Common myeloid progenitor, CD34-positive (primary cell): ENCODE measurements around the gene NDST4. TPM values are rescaled to one million over a fixed set of nuclear protein-coding genes. Genes with fewer than 3 reads are reported as not detected.
A peak's percentile ranks its signal among the peaks of the same experiment; 100 is the strongest.

ENCODE experiments used
- CTCF ChIA-PET: fragments of 350-600 bp; sonication (Branson Sonifier 250); formaldehyde crosslinking; loops from one replicate; lab custom pipeline; 2021; ENCODE audit warnings: antibody characterized with exemption; lab: Charles Lee
- POLR2A ChIA-PET: fragments of 350-600 bp; sonication (Branson Sonifier 250); formaldehyde crosslinking; loops from one replicate; lab custom pipeline; 2021; ENCODE audit warnings: antibody characterized with exemption; lab: Charles Lee
- DNase-seq, 3 donors: peaks; one replicate each; pipeline versions ENCODE4 v3.0.0 to v3.0.0-alpha.2; 2013
- H3K27ac ChIP-seq, 2 experiments: 1 replicate in 1 of 2; 2 replicates in 1 of 2; pipeline ENCODE4 v1.7.0; 2013; ENCODE audit warnings: inconsistent platforms in 2 of 2, low read length in 2 of 2, mild to moderate bottlenecking in 2 of 2, low read depth in 1 of 2, moderate library complexity in 1 of 2; ENCODE audit not compliant: severe bottlenecking in 2 of 2, insufficient read depth in 1 of 2, poor library complexity in 1 of 2
- H3K27me3 ChIP-seq, 5 experiments: replicated peaks in 2 of 5; 1 replicate in 3 of 5; 2 replicates in 2 of 5; pipeline versions ENCODE4 v1.6.1 to v1.7.0; 2013; ENCODE audit warnings: low read length in 4 of 5, mild to moderate bottlenecking in 2 of 5, moderate library complexity in 2 of 5, inconsistent platforms in 1 of 5; ENCODE audit not compliant: insufficient read depth in 5 of 5, control insufficient read depth in 4 of 5
- H3K36me3 ChIP-seq, 4 experiments: 1 replicate in 2 of 4; 2 replicates in 2 of 4; pipeline versions ENCODE4 v1.6.1 to v1.7.0; 2013; ENCODE audit warnings: low read length in 3 of 4, control low read depth in 1 of 4, mild to moderate bottlenecking in 1 of 4; ENCODE audit not compliant: control insufficient read depth in 4 of 4, insufficient read depth in 4 of 4
- H3K4me1 ChIP-seq, 4 experiments: 1 replicate in 3 of 4; 2 replicates in 1 of 4; pipeline versions ENCODE4 v1.6.1 to v1.7.1; 2013; ENCODE audit warnings: low read length in 3 of 4, mild to moderate bottlenecking in 3 of 4, control low read depth in 1 of 4, inconsistent platforms in 1 of 4, moderate library complexity in 1 of 4; ENCODE audit not compliant: control insufficient read depth in 4 of 4, insufficient read depth in 4 of 4; ENCODE audit errors: control extremely low read depth in 1 of 4
- H3K4me3 ChIP-seq, 7 experiments: 1 replicate in 4 of 7; 2 replicates in 3 of 7; pipeline versions ENCODE4 v1.5.1 to v1.7.0; 2013; ENCODE audit warnings: mild to moderate bottlenecking in 7 of 7, low read length in 6 of 7, moderate library complexity in 6 of 7, inconsistent platforms in 2 of 7, low read depth in 2 of 7, control low read depth in 1 of 7; ENCODE audit not compliant: insufficient read depth in 4 of 7, control insufficient read depth in 1 of 7; ENCODE audit errors: extremely low read depth in 1 of 7
- H3K9me3 ChIP-seq, 5 experiments: 1 replicate in 4 of 5; 2 replicates in 1 of 5; pipeline versions ENCODE4 v1.6.1 to v1.7.1; 2013; ENCODE audit warnings: low read length in 4 of 5, mild to moderate bottlenecking in 2 of 5, inconsistent platforms in 1 of 5, low read depth in 1 of 5, moderate library complexity in 1 of 5; ENCODE audit not compliant: control insufficient read depth in 4 of 5, insufficient read depth in 2 of 5; ENCODE audit errors: control extremely low read depth in 1 of 5
- WGBS: methylation state at CpG from one replicate; pipeline ENCODE4 v1.1.5; 2013; ENCODE audit not compliant: insufficient coverage; 5-methylcytosine and 5-hydroxymethylcytosine counted together
- polyA plus RNA-seq: library from polyadenylated mRNA; unstranded; fragments of 120-200 nt; gene quantifications from one replicate; pipeline ENCODE4 v1.2.1, GENCODE V29; 2013

NDST4 gene
- not detected for polyA plus RNA-seq

- 67% methylated on average over 10 of the region's 10 CpGs for WGBS
- Histone ChIP-seq H3K9me3 (no peaks in the 10 kb centered on the region), H3K4me3 (no peak within 1 kb of the TSS), H3K36me3 (no peaks in the 10 kb centered on the region), H3K27me3 (peaks cover 0 to 8% (median 0%) of the 10 kb centered on the region in 5 experiments), H3K4me1 (no peaks in the 10 kb centered on the region), H3K27ac (no peak within 1 kb of the TSS)
- DNase-seq = no peak
- CTCF ChIA-PET = interaction anchor here (1.0 to 1.6 kb wide), 2 partner anchors 424 to 738 kb away, joined by 4 to 6 read pairs; no protein-coding TSS in a partner anchor
- POLR2A ChIA-PET = no interaction called here
Measured at GRCh38 chr4:115113506-115114106, at the start of gene NDST4. TSS of gene NDST4 (minus strand) at chr4:115113620. CDS start at chr4:115077036, 36,584 bp downstream.

- CTCF ChIA-PET = interaction anchor here (1.2 kb wide), 1 partner anchor 46 kb away, joined by 3 read pairs; no protein-coding TSS in a partner anchor
- no peaks in the 10 kb centered on the region for H3K9me3 ChIP-seq
- POLR2A ChIA-PET = no interaction called here
- no peak for DNase-seq
- no peaks in the 10 kb centered on the region for H3K27me3 ChIP-seq
- peaks cover 0 to 12% (median 0%) of the 10 kb centered on the region in 4 experiments for H3K4me1 ChIP-seq
- no peak overlapping the region for H3K27ac ChIP-seq
- WGBS = no CpG with 5 or more reads among the region's 1 CpG
- H3K36me3 ChIP-seq = no peaks in the 10 kb centered on the region
- H3K4me3 ChIP-seq = no peak overlapping the region
Measured at GRCh38 chr4:115159141-115159540, 45.7 kb upstream of the NDST4 start.

DNA sequence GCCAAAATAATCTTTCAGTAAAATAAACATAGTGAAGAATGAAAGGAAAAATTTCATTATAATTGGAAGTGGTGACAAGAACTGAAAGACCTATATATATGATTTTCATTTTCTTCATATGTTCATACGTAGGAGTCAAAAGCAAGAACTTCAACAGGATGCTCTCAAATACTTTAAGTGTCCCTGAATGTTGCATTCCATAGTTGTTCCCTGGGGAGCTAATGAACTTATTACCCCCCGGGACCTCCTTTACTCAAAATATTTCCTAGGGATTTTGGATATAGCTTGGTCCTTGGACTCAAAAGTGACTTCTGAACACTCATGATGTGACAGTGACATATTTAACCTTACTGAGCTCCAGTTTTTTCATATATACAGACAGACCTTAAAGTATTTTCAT lies 44.9 kb upstream of the NDST4 start:
- ChIA-PET POLR2A (no interaction called here), CTCF (interaction anchor here (1.2 kb wide), 1 partner anchor 47 kb away, joined by 3 read pairs; no protein-coding TSS in a partner anchor)
- Histone ChIP-seq H3K27me3 (no peaks in the 10 kb centered on the region), H3K27ac (no peak overlapping the region), H3K9me3 (no peaks in the 10 kb centered on the region), H3K36me3 (no peaks in the 10 kb centered on the region), H3K4me3 (no peak overlapping the region), H3K4me1 (peaks cover 0 to 13% (median 0%) of the 10 kb centered on the region in 4 experiments)
- no peak for DNase-seq
- 100% methylated on average over 1 of the region's 2 CpGs for WGBS

DNA sequence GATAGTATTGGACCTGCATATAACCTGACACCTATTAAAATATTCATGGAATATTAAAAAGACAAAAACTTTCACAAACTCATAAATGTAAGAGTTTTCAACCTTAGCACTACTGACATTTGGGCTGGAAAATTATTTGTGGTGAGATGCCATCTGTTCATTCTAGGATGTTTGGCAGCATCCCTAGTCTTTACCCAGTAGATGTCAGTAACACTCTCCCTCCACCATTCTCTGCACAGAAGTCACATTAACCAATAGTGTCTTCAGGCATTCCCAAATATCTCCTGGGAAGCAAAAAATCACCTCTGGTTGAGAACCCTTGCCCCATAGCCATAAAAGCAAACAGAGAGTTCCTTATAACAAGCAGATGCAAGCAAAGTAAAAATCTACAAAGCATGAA lies 41.4 kb upstream of the NDST4 start:
- no peaks in the 10 kb centered on the region for H3K9me3 ChIP-seq
- ChIA-PET CTCF (no interaction called here), POLR2A (no interaction called here)
- no peak overlapping the region for H3K4me3 ChIP-seq
- no peak overlapping the region for H3K27ac ChIP-seq
- H3K4me1 ChIP-seq = peaks cover 0 to 19% (median 0%) of the 10 kb centered on the region in 4 experiments
- H3K36me3 ChIP-seq = no peaks in the 10 kb centered on the region
- H3K27me3 ChIP-seq = no peaks in the 10 kb centered on the region
- peak in 2 of 3 donors; percentile 35 to 43 for DNase-seq

GRCh38 chr4:115152965-115153364 lies 39.5 kb upstream of the NDST4 start:
- peak in 1 of 3 donors; percentile 5 for DNase-seq
- H3K36me3 ChIP-seq = no peaks in the 10 kb centered on the region
- H3K27me3 ChIP-seq = no peaks in the 10 kb centered on the region
- no peaks in the 10 kb centered on the region for H3K9me3 ChIP-seq
- ChIA-PET CTCF (no interaction called here), POLR2A (no interaction called here)
- no peak overlapping the region for H3K27ac ChIP-seq
- H3K4me1 ChIP-seq = peaks cover 0 to 19% (median 0%) of the 10 kb centered on the region in 4 experiments
- no peak overlapping the region for H3K4me3 ChIP-seq

GRCh38 chr4:115152081-115152480 lies 38.7 kb upstream of the NDST4 start:
- CTCF ChIA-PET = no interaction called here
- H3K4me1 ChIP-seq = peaks cover 0 to 19% (median 0%) of the 10 kb centered on the region in 4 experiments
- H3K36me3 ChIP-seq = no peaks in the 10 kb centered on the region
- no peak overlapping the region for H3K27ac ChIP-seq
- WGBS = no CpG with 5 or more reads among the region's 3 CpGs
- H3K27me3 ChIP-seq = no peaks in the 10 kb centered on the region
- no peak overlapping the region for H3K4me3 ChIP-seq
- H3K9me3 ChIP-seq = no peaks in the 10 kb centered on the region
- POLR2A ChIA-PET = no interaction called here
- no peak for DNase-seq

DNA sequence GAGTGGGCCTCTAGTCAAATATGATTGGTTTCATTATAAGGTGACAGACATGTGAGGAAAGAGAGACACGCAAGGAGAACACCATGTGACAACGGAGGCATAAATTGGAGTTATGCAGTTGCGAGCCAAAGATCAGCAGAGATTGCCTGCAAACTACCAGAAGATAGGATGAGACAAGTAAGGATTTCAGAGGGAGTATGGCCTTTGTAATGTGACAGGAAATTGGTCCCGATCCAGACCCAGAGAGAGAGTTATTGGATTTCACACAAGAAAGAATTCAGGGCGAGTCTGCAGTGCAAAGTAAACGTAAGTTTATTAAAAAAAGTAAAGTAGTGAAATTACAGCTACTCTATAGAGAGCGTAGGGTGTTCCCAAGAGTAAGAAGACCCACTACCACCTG lies 35.7 kb upstream of the NDST4 start:
- no peaks in the 10 kb centered on the region for H3K9me3 ChIP-seq
- ChIA-PET CTCF (no interaction called here), POLR2A (interaction anchor here (0.6 kb wide), 1 partner anchor 658 kb away, joined by 3 read pairs; no protein-coding TSS in a partner anchor)
- no peaks in the 10 kb centered on the region for H3K27me3 ChIP-seq
- DNase-seq = no peak
- peaks cover 0 to 6% (median 0%) of the 10 kb centered on the region in 4 experiments for H3K4me1 ChIP-seq
- WGBS = 74% methylated on average over 4 of the region's 7 CpGs
- no peaks in the 10 kb centered on the region for H3K36me3 ChIP-seq
- no peak overlapping the region for H3K27ac ChIP-seq
- H3K4me3 ChIP-seq = no peak overlapping the region
